ENCODE results near the gene MAP2K2. TPM values are rescaled to one million over a fixed set of nuclear protein-coding genes. Genes with fewer than 3 reads are reported as not detected.
A peak's percentile ranks its signal among the peaks of the same experiment; 100 is the strongest.

Gene MAP2K2
- total RNA-seq, 1 experiment from 2014 or later: 177 TPM

DNA sequence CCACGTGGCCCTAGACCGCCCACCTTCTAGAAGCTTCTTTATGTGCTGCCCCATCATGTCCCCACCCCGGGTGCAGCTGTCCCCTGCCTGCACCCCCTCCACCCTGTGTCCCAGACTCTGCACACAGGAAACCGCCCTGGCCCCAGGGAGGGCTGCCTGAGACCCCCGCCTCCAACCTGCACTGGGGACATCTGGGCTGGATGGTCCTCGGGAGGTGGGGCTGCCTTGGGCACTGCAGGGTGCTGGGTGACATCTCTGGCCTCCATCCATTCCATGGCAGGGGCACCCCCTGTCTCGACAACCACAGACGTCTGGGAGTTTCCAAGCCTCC is 39.4 kb downstream of the MAP2K2 start:
- H3K27me3 Mint-ChIP-seq (ENCODE audit: low read depth): no peaks in the 10 kb centered on the region
- H3K4me1 Mint-ChIP-seq: peaks cover 3% of the 10 kb centered on the region
- H3K36me3 Mint-ChIP-seq: no peaks in the 10 kb centered on the region
- no peak for ATAC-seq
- ChIA-PET POLR2A (no interaction called here), CTCF (interaction anchor here (0.5 kb wide), 1 partner anchor 119 kb away, joined by 3 read pairs; no protein-coding TSS in a partner anchor)
- DNase-seq (ENCODE audit: low spot score): no peak
- H3K9me3 Mint-ChIP-seq: no peaks in the 10 kb centered on the region
- H3K4me3 Mint-ChIP-seq: no peak overlapping the region
- TF ChIP-seq RORB (CRISPR knock-in tag; IDR thresholded peaks at IDR 0.05) (no peak), NFE2L1 (CRISPR knock-in tag; IDR thresholded peaks at IDR 0.05) (no peak), TEAD4 (CRISPR knock-in tag; IDR thresholded peaks at IDR 0.05) (no peak), ZNF317 (CRISPR knock-in tag; IDR thresholded peaks at IDR 0.05; ENCODE audit: borderline replicate concordance, low read depth) (no peak), SMAD4 (CRISPR knock-in tag; IDR thresholded peaks at IDR 0.05) (no peak), ELF4 (CRISPR knock-in tag; IDR thresholded peaks at IDR 0.05; ENCODE audit: low read depth) (no peak), FOXP1 (CRISPR knock-in tag; IDR thresholded peaks at IDR 0.05; ENCODE audit: borderline replicate concordance) (no peak), NFATC4 (CRISPR knock-in tag; IDR thresholded peaks at IDR 0.05) (no peak), ETV6 (CRISPR knock-in tag; IDR thresholded peaks at IDR 0.05) (no peak), KAT7 (CRISPR knock-in tag; IDR thresholded peaks at IDR 0.05; ENCODE audit: borderline replicate concordance) (no peak), ZNF671 (CRISPR knock-in tag; IDR thresholded peaks at IDR 0.05) (no peak), GRHL2 (CRISPR knock-in tag; IDR thresholded peaks at IDR 0.05; ENCODE audit: insufficient replicate concordance, severe bottlenecking) (no peak)
- TF ChIP-seq, protein P1, sequence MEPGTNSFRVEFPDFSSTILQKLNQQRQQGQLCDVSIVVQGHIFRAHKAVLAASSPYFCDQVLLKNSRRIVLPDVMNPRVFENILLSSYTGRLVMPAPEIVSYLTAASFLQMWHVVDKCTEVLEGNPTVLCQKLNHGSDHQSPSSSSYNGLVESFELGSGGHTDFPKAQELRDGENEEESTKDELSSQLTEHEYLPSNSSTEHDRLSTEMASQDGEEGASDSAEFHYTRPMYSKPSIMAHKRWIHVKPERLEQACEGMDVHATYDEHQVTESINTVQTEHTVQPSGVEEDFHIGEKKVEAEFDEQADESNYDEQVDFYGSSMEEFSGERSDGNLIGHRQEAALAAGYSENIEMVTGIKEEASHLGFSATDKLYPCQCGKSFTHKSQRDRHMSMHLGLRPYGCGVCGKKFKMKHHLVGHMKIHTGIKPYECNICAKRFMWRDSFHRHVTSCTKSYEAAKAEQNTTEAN (CRISPR knock-in tag; IDR thresholded peaks at IDR 0.05): no peak
- TF ChIP-seq, protein P2, sequence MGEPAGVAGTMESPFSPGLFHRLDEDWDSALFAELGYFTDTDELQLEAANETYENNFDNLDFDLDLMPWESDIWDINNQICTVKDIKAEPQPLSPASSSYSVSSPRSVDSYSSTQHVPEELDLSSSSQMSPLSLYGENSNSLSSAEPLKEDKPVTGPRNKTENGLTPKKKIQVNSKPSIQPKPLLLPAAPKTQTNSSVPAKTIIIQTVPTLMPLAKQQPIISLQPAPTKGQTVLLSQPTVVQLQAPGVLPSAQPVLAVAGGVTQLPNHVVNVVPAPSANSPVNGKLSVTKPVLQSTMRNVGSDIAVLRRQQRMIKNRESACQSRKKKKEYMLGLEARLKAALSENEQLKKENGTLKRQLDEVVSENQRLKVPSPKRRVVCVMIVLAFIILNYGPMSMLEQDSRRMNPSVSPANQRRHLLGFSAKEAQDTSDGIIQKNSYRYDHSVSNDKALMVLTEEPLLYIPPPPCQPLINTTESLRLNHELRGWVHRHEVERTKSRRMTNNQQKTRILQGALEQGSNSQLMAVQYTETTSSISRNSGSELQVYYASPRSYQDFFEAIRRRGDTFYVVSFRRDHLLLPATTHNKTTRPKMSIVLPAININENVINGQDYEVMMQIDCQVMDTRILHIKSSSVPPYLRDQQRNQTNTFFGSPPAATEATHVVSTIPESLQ (CRISPR knock-in tag; IDR thresholded peaks at IDR 0.05): no peak
- TF ChIP-seq, protein P3, sequence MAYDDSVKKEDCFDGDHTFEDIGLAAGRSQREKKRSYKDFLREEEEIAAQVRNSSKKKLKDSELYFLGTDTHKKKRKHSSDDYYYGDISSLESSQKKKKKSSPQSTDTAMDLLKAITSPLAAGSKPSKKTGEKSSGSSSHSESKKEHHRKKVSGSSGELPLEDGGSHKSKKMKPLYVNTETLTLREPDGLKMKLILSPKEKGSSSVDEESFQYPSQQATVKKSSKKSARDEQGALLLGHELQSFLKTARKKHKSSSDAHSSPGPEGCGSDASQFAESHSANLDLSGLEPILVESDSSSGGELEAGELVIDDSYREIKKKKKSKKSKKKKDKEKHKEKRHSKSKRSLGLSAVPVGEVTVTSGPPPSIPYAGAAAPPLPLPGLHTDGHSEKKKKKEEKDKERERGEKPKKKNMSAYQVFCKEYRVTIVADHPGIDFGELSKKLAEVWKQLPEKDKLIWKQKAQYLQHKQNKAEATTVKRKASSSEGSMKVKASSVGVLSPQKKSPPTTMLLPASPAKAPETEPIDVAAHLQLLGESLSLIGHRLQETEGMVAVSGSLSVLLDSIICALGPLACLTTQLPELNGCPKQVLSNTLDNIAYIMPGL (CRISPR knock-in tag; IDR thresholded peaks at IDR 0.05): no peak
- TF ChIP-seq, protein P4, sequence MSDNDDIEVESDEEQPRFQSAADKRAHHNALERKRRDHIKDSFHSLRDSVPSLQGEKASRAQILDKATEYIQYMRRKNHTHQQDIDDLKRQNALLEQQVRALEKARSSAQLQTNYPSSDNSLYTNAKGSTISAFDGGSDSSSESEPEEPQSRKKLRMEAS (CRISPR knock-in tag; IDR thresholded peaks at IDR 0.05): no peak
- TF ChIP-seq, protein P5, sequence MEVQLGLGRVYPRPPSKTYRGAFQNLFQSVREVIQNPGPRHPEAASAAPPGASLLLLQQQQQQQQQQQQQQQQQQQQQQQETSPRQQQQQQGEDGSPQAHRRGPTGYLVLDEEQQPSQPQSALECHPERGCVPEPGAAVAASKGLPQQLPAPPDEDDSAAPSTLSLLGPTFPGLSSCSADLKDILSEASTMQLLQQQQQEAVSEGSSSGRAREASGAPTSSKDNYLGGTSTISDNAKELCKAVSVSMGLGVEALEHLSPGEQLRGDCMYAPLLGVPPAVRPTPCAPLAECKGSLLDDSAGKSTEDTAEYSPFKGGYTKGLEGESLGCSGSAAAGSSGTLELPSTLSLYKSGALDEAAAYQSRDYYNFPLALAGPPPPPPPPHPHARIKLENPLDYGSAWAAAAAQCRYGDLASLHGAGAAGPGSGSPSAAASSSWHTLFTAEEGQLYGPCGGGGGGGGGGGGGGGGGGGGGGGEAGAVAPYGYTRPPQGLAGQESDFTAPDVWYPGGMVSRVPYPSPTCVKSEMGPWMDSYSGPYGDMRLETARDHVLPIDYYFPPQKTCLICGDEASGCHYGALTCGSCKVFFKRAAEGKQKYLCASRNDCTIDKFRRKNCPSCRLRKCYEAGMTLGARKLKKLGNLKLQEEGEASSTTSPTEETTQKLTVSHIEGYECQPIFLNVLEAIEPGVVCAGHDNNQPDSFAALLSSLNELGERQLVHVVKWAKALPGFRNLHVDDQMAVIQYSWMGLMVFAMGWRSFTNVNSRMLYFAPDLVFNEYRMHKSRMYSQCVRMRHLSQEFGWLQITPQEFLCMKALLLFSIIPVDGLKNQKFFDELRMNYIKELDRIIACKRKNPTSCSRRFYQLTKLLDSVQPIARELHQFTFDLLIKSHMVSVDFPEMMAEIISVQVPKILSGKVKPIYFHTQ (CRISPR knock-in tag; IDR thresholded peaks at IDR 0.05): no peak
- H3K27ac Mint-ChIP-seq: no peak overlapping the region

DNA sequence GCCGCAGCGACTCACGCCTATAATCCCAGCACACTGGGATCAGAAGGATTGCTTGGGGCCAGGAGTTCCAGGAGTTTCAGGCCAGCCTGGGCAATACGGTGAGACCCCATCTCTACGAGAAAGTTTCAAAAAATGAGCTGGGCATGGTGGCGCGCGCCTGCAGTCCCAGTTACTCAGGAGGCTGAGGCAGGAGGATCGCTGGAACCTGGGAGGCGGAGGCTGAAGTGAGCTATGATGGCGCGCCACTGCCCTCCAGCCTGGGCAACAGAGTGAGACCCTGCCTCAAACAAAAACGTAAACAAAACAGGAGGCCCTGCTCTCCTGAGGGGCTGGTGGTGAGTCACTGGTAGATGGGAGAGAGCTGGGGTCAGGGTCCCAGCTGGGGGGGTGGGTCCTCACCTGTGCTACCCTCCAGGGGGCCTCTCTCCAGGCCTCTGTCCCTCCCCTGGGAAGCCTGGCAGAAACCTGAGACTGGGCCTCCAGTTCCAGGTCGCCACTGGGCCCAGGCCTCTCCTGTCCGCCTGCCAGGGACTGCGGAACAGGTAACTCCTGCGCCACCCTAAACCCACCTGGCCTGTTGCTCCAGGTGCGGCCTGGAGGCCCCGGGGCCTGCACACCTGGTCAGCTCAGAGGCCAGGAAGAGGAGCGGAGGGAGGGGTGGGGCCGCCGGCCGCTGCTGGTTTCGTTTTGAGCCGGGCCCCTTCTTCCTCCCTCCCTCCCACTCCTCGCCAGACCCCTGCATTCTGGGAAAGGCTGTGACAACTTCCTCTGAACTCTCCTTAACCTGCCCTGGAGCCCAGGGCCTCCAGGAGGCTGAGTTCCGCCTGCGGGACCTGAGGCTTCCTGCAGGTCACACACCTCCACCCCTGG is 40.0 kb downstream of the MAP2K2 start:
- H3K4me3 Mint-ChIP-seq: no peak overlapping the region
- ATAC-seq (no peak), DNase-seq (ENCODE audit: low spot score) (no peak)
- no peak overlapping the region for H3K27ac Mint-ChIP-seq
- CTCF ChIA-PET: interaction anchor here (0.5 kb wide), 2 partner anchors 120 to 1068 kb away, joined by 3 read pairs; no protein-coding TSS in a partner anchor
- POLR2A ChIA-PET: no interaction called here
- H3K27me3 Mint-ChIP-seq (ENCODE audit: low read depth): no peaks in the 10 kb centered on the region
- peaks cover 3% of the 10 kb centered on the region for H3K4me1 Mint-ChIP-seq
- TF ChIP-seq, protein P6, sequence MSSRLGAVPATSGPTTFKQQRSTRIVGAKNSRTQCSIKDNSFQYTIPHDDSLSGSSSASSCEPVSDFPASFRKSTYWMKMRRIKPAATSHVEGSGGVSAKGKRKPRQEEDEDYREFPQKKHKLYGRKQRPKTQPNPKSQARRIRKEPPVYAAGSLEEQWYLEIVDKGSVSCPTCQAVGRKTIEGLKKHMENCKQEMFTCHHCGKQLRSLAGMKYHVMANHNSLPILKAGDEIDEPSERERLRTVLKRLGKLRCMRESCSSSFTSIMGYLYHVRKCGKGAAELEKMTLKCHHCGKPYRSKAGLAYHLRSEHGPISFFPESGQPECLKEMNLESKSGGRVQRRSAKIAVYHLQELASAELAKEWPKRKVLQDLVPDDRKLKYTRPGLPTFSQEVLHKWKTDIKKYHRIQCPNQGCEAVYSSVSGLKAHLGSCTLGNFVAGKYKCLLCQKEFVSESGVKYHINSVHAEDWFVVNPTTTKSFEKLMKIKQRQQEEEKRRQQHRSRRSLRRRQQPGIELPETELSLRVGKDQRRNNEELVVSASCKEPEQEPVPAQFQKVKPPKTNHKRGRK (CRISPR knock-in tag; IDR thresholded peaks at IDR 0.05; ENCODE audit: borderline replicate concordance): no peak
- TF ChIP-seq ZNF396 (CRISPR knock-in tag; IDR thresholded peaks at IDR 0.05; ENCODE audit: borderline replicate concordance): no peak
- TF ChIP-seq, protein P7, sequence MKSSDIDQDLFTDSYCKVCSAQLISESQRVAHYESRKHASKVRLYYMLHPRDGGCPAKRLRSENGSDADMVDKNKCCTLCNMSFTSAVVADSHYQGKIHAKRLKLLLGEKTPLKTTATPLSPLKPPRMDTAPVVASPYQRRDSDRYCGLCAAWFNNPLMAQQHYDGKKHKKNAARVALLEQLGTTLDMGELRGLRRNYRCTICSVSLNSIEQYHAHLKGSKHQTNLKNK (CRISPR knock-in tag; IDR thresholded peaks at IDR 0.05): no peak
- TF ChIP-seq ZNF121 (CRISPR knock-in tag; IDR thresholded peaks at IDR 0.05): peak; percentile 97
- H3K36me3 Mint-ChIP-seq: no peaks in the 10 kb centered on the region
- H3K9me3 Mint-ChIP-seq: no peaks in the 10 kb centered on the region
